GM23338 (cell line): ENCODE data around the gene RRAS. TPM values are rescaled to one million over a fixed set of nuclear protein-coding genes. Genes with fewer than 3 reads are reported as not detected.

Source experiments
- ATAC-seq: fragments of 200-7000 bp; cut with Tn5 transposase; 3 replicates; pipeline ENCODE4 v1.9.1; 2020
- DNase-seq: peaks from one replicate; pipeline ENCODE4 v3.0.0-alpha.2; 2015; ENCODE audit warnings: low spot score
- H2AFZ ChIP-seq: fragments of 200-600 bp; sonication (generic); 2 replicates; pipeline ENCODE4 v1.8.0; 2016; ENCODE audit warnings: antibody characterized with exemption, mild to moderate bottlenecking, moderate library complexity
- H3F3A ChIP-seq: fragments of 200-600 bp; sonication (generic); replicated peaks from 2 replicates; pipeline ENCODE4 v1.8.0; 2017; ENCODE audit warnings: antibody characterized with exemption, mixed run types, low read depth
- H3K27ac ChIP-seq: fragments of 200-600 bp; sonication (generic); 2 replicates; pipeline ENCODE4 v1.6.1; 2016; ENCODE audit warnings: low read depth
- H3K27me3 ChIP-seq: fragments of 200-600 bp; sonication (generic); 2 replicates; pipeline ENCODE4 v1.8.0; 2016; ENCODE audit warnings: mild to moderate bottlenecking, mixed run types, moderate library complexity; ENCODE audit not compliant: insufficient read depth
- H3K36me3 ChIP-seq: fragments of 200-600 bp; sonication (generic); 2 replicates; pipeline ENCODE4 v1.8.0; 2016; ENCODE audit warnings: mild to moderate bottlenecking; ENCODE audit not compliant: insufficient read depth
- H3K4me1 ChIP-seq: fragments of 200-600 bp; sonication (generic); 2 replicates; pipeline ENCODE4 v1.8.0; 2016; ENCODE audit warnings: mild to moderate bottlenecking, moderate library complexity; ENCODE audit not compliant: insufficient read depth
- H3K4me2 ChIP-seq: fragments of 200-600 bp; sonication (generic); 2 replicates; pipeline ENCODE4 v1.7.1; 2017; ENCODE audit warnings: mixed run types
- H3K4me3 ChIP-seq: fragments of 200-600 bp; sonication (generic); 2 replicates; pipeline ENCODE4 v1.6.1; 2016; ENCODE audit warnings: mixed run types
- H3K79me2 ChIP-seq: fragments of 200-600 bp; sonication (generic); replicated peaks from 2 replicates; pipeline ENCODE4 v1.8.0; 2017; ENCODE audit warnings: mild to moderate bottlenecking; ENCODE audit not compliant: insufficient read depth
- H3K9me2 ChIP-seq: fragments of 200-600 bp; sonication (generic); 2 replicates; pipeline ENCODE4 v1.8.0; 2017; ENCODE audit not compliant: insufficient read depth
- H4K20me1 ChIP-seq: fragments of 200-600 bp; sonication (generic); replicated peaks from 2 replicates; pipeline ENCODE4 v1.8.0; 2017; ENCODE audit warnings: mild to moderate bottlenecking; ENCODE audit not compliant: insufficient read depth
- H3K27ac Mint-ChIP-seq: 2 replicates; pipeline ENCODE4 v1.8.0; 2020; ENCODE audit warnings: inconsistent platforms, mild to moderate bottlenecking, moderate library complexity, mixed read lengths
- H3K27me3 Mint-ChIP-seq: 3 replicates; pipeline ENCODE4 v1.8.0; 2022; ENCODE audit warnings: low read depth, mild to moderate bottlenecking, moderate library complexity, mixed read lengths, inconsistent platforms; ENCODE audit not compliant: insufficient read depth, poor library complexity
- H3K36me3 Mint-ChIP-seq: 3 replicates; pipeline ENCODE4 v1.8.0; 2021; ENCODE audit warnings: low read depth, mild to moderate bottlenecking, inconsistent platforms, moderate library complexity, mixed read lengths
- H3K4me1 Mint-ChIP-seq: 3 replicates; pipeline ENCODE4 v1.8.0; 2020; ENCODE audit warnings: mild to moderate bottlenecking, inconsistent platforms, mixed read lengths
- H3K4me3 Mint-ChIP-seq: 3 replicates; pipeline ENCODE4 v1.8.0; 2021; ENCODE audit warnings: moderate library complexity, mild to moderate bottlenecking, inconsistent platforms, mixed read lengths
- H3K9me3 Mint-ChIP-seq: 3 replicates; pipeline ENCODE4 v1.8.0; 2020; ENCODE audit warnings: moderate library complexity, mild to moderate bottlenecking, inconsistent platforms, mixed read lengths
- CREB1 ChIP-seq: fragments of 250-450 bp; sonication (Bioruptor Pico); IDR thresholded peaks from 2 replicates; pipeline ENCODE4 v1.5.0; 2020; ENCODE audit warnings: low read depth, mild to moderate bottlenecking, moderate library complexity
- JUNB ChIP-seq: IDR thresholded peaks from one replicate; pipeline ENCODE4 v1.6.1; 2016; ENCODE audit warnings: antibody characterized with exemption; ENCODE audit not compliant: unreplicated experiment
- POLR2AphosphoS5 ChIP-seq: IDR thresholded peaks from 2 replicates; pipeline ENCODE4 v1.6.1; 2016; ENCODE audit warnings: antibody characterized with exemption, low read depth
- ZNF114 ChIP-seq: fragments of 250-450 bp; sonication (Bioruptor Pico); IDR thresholded peaks from 2 replicates; pipeline ENCODE4 v1.5.0; 2020; ENCODE audit warnings: mild to moderate bottlenecking, moderate library complexity
- ZNF331 ChIP-seq: fragments of 250-450 bp; sonication (Bioruptor Pico); IDR thresholded peaks from 2 replicates; pipeline ENCODE4 v1.5.0; 2020; ENCODE audit warnings: low read depth, mild to moderate bottlenecking, moderate library complexity
- polyA plus RNA-seq: library from polyadenylated mRNA; unstranded; fragments of >200 nt; fragmentation: Nextera tagmentation; extraction: Ambion mirVana; gene quantifications from 2 replicates; pipeline ENCODE4 v1.2.1, GENCODE V29; 2016
- total RNA-seq: library from RNA; depleted of rRNA; stranded (reverse); fragments of >200 nt; shearing (Covaris generic); gene quantifications from 2 replicates; pipeline ENCODE4 v1.2.3, GENCODE V29; 2014
- TF ChIP-seq, protein P1 (sequence below): IDR thresholded peaks from one replicate; pipeline ENCODE4 v1.6.1; 2018; ENCODE audit warnings: antibody characterized with exemption; ENCODE audit not compliant: unreplicated experiment
- TF ChIP-seq, protein P2 (sequence below): fragments of 250-450 bp; sonication (Bioruptor Pico); IDR thresholded peaks from 2 replicates; pipeline ENCODE4 v1.5.0; 2020; ENCODE audit warnings: mild to moderate bottlenecking, moderate library complexity
- TF ChIP-seq, protein P3 (sequence below): IDR thresholded peaks from 2 replicates; pipeline ENCODE4 v1.6.1; 2016; ENCODE audit warnings: antibody characterized with exemption

The RRAS gene
- total and polyA plus RNA-seq, 2 experiments from 2014 or later: 9.3 to 30.0 TPM

DNA sequence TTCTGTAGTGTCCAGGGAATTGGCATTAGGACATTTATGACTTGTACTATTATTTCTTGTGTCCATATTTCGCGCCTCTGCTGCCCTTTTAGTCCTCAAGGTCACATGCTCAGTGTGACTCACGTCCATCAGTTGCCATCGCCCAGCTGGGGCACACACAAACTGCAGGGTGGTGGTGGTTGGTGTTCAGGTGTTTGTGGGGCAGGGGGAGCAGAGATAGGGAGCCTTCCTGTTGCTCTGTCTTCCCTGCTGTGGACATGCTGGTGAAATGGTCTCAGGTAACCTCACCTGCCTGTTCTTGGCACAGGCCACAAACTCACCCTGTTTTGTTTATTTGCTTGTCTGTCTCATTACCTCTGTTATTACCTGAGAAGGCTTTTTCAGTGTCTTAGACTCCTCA is 26.6 kb downstream of the RRAS start:
- Mint-ChIP-seq H3K27me3 (peaks cover 8% of the 10 kb centered on the region), H3K27ac (no peak overlapping the region), H3K4me3 (no peak overlapping the region), H3K4me1 (no peaks in the 10 kb centered on the region), H3K36me3 (peaks cover 77% of the 10 kb centered on the region), H3K9me3 (no peaks in the 10 kb centered on the region)
- DNase-seq: no peak
- no peaks in the 10 kb centered on the region; the same call in 1 of the 2 replicates for H3K4me1 ChIP-seq
- H3K9me2 ChIP-seq: no peaks in the 10 kb centered on the region
- H3K79me2 ChIP-seq: peaks cover 60% of the 10 kb centered on the region
- H3K27me3 ChIP-seq: no peaks in the 10 kb centered on the region
- H3F3A ChIP-seq: peaks cover 19% of the 10 kb centered on the region
- H3K27ac ChIP-seq: no peak overlapping the region
- no peak for ATAC-seq
- H3K4me2 ChIP-seq: no peak overlapping the region
- no peak overlapping the region for H3K4me3 ChIP-seq
- H3K36me3 ChIP-seq: peaks cover 13% of the 10 kb centered on the region
- peaks cover 46% of the 10 kb centered on the region for H4K20me1 ChIP-seq
- TF ChIP-seq, protein P1, sequence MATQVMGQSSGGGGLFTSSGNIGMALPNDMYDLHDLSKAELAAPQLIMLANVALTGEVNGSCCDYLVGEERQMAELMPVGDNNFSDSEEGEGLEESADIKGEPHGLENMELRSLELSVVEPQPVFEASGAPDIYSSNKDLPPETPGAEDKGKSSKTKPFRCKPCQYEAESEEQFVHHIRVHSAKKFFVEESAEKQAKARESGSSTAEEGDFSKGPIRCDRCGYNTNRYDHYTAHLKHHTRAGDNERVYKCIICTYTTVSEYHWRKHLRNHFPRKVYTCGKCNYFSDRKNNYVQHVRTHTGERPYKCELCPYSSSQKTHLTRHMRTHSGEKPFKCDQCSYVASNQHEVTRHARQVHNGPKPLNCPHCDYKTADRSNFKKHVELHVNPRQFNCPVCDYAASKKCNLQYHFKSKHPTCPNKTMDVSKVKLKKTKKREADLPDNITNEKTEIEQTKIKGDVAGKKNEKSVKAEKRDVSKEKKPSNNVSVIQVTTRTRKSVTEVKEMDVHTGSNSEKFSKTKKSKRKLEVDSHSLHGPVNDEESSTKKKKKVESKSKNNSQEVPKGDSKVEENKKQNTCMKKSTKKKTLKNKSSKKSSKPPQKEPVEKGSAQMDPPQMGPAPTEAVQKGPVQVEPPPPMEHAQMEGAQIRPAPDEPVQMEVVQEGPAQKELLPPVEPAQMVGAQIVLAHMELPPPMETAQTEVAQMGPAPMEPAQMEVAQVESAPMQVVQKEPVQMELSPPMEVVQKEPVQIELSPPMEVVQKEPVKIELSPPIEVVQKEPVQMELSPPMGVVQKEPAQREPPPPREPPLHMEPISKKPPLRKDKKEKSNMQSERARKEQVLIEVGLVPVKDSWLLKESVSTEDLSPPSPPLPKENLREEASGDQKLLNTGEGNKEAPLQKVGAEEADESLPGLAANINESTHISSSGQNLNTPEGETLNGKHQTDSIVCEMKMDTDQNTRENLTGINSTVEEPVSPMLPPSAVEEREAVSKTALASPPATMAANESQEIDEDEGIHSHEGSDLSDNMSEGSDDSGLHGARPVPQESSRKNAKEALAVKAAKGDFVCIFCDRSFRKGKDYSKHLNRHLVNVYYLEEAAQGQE: no peak
- no peak for TF ChIP-seq ZNF331 (CRISPR knock-in tag)
- no peak for TF ChIP-seq CREB1 (CRISPR knock-in tag)
- TF ChIP-seq POLR2AphosphoS5: no peak
- no peak for TF ChIP-seq JUNB
- TF ChIP-seq, protein P2, sequence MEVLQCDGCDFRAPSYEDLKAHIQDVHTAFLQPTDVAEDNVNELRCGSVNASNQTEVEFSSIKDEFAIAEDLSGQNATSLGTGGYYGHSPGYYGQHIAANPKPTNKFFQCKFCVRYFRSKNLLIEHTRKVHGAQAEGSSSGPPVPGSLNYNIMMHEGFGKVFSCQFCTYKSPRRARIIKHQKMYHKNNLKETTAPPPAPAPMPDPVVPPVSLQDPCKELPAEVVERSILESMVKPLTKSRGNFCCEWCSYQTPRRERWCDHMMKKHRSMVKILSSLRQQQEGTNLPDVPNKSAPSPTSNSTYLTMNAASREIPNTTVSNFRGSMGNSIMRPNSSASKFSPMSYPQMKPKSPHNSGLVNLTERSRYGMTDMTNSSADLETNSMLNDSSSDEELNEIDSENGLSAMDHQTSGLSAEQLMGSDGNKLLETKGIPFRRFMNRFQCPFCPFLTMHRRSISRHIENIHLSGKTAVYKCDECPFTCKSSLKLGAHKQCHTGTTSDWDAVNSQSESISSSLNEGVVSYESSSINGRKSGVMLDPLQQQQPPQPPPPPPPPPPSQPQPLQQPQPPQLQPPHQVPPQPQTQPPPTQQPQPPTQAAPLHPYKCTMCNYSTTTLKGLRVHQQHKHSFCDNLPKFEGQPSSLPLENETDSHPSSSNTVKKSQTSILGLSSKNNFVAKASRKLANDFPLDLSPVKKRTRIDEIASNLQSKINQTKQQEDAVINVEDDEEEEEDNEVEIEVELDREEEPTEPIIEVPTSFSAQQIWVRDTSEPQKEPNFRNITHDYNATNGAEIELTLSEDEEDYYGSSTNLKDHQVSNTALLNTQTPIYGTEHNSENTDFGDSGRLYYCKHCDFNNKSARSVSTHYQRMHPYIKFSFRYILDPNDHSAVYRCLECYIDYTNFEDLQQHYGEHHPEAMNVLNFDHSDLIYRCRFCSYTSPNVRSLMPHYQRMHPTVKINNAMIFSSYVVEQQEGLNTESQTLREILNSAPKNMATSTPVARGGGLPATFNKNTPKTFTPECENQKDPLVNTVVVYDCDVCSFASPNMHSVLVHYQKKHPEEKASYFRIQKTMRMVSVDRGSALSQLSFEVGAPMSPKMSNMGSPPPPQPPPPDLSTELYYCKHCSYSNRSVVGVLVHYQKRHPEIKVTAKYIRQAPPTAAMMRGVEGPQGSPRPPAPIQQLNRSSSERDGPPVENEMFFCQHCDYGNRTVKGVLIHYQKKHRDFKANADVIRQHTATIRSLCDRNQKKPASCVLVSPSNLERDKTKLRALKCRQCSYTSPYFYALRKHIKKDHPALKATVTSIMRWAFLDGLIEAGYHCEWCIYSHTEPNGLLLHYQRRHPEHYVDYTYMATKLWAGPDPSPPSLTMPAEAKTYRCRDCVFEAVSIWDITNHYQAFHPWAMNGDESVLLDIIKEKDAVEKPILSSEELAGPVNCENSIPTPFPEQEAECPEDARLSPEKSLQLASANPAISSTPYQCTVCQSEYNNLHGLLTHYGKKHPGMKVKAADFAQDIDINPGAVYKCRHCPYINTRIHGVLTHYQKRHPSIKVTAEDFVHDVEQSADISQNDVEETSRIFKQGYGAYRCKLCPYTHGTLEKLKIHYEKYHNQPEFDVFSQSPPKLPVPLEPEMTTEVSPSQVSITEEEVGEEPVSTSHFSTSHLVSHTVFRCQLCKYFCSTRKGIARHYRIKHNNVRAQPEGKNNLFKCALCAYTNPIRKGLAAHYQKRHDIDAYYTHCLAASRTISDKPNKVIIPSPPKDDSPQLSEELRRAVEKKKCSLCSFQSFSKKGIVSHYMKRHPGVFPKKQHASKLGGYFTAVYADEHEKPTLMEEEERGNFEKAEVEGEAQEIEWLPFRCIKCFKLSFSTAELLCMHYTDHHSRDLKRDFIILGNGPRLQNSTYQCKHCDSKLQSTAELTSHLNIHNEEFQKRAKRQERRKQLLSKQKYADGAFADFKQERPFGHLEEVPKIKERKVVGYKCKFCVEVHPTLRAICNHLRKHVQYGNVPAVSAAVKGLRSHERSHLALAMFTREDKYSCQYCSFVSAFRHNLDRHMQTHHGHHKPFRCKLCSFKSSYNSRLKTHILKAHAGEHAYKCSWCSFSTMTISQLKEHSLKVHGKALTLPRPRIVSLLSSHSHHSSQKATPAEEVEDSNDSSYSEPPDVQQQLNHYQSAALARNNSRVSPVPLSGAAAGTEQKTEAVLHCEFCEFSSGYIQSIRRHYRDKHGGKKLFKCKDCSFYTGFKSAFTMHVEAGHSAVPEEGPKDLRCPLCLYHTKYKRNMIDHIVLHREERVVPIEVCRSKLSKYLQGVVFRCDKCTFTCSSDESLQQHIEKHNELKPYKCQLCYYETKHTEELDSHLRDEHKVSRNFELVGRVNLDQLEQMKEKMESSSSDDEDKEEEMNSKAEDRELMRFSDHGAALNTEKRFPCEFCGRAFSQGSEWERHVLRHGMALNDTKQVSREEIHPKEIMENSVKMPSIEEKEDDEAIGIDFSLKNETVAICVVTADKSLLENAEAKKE (CRISPR knock-in tag): no peak
- no peak for TF ChIP-seq ZNF114 (CRISPR knock-in tag)
- TF ChIP-seq, protein P3, sequence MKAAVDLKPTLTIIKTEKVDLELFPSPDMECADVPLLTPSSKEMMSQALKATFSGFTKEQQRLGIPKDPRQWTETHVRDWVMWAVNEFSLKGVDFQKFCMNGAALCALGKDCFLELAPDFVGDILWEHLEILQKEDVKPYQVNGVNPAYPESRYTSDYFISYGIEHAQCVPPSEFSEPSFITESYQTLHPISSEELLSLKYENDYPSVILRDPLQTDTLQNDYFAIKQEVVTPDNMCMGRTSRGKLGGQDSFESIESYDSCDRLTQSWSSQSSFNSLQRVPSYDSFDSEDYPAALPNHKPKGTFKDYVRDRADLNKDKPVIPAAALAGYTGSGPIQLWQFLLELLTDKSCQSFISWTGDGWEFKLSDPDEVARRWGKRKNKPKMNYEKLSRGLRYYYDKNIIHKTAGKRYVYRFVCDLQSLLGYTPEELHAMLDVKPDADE: no peak
- no peak overlapping the region for H2AFZ ChIP-seq
